ENCODE data around the gene ZNF639.
A peak's percentile ranks its signal among the peaks of the same experiment; 100 is the strongest.
"Not testable (repeated sequence)": the region's sequence is repeated elsewhere in the genome, so short reads cannot be mapped to it uniquely, and the experiment has no call there.

ZNF639 gene, protein sequence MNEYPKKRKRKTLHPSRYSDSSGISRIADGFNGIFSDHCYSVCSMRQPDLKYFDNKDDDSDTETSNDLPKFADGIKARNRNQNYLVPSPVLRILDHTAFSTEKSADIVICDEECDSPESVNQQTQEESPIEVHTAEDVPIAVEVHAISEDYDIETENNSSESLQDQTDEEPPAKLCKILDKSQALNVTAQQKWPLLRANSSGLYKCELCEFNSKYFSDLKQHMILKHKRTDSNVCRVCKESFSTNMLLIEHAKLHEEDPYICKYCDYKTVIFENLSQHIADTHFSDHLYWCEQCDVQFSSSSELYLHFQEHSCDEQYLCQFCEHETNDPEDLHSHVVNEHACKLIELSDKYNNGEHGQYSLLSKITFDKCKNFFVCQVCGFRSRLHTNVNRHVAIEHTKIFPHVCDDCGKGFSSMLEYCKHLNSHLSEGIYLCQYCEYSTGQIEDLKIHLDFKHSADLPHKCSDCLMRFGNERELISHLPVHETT

DNA sequence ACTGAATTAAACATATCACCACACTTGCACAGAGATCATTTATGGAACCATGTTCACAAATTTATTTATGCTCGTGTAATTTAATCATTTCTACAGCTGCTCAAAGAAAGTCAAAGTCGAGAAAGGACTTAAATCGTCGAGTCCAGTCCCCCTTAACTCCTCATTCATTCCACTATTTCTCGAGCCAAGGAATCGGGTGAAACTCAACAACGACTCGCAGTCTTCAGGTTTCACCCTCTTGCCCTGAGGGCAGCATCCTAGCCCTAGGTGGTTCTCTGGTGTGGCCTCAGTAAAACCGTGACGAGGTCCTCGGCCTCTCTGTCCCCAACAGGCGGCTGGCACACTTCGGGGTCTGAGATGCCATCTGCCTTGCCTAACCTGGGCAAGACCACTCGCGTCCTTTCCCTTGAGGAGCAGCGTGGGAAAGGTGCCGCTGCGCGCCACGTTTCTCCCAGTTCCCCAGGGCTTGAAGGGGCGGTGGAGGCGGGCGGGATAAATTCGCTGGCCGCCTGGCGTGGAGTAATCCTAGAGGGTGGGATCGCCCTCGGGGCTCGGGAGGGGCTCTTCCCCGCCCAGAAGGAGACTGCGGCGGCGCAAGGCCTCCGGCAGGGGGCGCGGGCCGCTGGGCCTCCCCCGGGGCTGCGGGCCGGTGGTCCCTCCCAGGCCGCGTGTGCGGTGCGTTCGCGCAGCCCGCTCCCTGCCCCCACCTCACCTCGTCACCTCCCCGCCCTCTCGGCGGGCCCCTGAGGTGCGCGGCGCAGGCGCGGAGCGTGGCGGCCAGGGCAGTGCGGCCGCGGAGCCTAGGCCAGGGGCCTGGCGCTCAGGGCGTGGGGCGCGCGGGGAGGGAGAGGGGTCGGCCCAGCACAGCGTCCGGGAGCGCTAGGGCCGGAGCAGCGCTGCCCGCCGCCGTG lies at the start of gene ZNF639:
Gene ZNF639 (plus strand): TSS at position 746 of the 911 bp plus-strand sequence. CDS start 5,263 bp downstream, outside the sequence.
- peak; percentile 81 to 82 for DNase-seq

DNA sequence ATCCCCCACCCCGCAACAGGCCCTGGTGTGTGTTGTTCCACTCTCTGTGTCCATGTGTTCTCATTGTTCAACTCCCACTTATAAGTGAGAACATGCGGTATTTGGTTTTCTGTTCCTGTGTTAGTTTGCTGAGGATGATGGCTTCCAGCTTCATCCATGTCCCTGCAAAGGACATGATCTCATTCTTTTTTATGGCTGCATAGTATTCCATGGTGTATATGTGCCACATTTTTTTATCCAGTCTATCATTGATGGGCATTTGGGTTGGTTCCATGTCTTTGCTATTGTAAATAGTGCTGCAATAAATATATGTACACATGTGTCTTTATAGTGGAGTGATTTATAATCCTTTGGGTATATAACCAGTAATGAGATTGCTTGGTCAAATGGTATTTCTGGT lies 48.4 kb upstream of the ZNF639 start:
- DNase-seq = not testable (repeated sequence)

DNA sequence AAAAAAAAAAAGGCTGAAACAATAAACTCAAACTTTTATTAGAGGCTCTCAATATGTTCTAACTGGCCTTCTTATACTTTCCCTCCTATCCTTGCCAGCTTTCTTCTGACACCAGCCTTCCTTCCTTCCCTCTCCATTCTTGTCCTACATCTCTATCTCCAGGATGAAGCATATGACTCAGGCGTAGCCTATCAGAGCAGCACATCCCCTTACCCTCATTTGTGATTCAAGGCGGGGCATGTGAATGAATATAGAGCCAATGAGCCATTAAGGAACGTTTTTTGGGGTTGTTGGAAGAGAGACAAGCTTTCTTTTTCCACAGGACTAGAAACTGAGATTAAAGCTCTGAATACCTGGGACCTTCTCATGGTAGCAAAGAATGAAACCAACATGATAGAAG lies 46.8 kb upstream of the ZNF639 start:
- no peak for DNase-seq

DNA sequence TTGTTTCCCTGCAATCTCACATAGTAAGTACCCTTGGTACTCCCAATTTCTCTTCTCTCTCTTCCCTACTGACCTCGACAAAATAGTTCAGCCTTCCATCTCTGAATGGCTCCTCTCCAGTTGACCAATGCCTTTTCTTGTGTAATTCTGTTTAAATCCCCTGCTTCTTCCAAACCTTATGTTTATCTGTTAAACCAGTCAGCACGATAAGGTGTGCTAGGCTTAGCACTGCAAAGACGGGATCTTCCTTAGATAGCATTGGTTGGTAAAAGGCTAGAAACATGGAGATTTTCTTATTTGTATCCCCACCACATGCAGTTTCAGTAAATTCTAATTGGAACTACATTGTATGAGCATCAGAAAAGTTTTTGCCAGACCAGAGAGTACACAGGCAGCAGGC lies 46.1 kb upstream of the ZNF639 start:
- no peak for DNase-seq

DNA sequence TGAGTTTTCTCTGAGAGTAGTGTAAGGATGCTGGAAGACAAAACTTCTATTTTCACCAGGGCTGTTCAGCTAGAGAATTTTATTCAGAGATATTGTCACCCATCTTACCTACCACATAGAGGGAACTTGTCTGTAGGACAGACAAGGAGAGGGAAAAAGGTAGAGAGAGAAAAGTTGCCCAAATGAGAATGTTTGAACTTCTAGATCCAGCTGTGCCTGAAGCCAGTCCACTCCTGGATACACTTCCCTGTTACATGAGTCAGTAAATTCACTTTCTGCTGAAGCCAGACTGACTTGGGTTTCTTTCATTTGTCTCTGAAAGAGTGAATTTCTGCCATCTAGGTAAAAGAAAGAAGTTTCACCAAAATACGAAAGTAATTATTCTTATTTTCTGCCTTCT lies 44.7 kb upstream of the ZNF639 start:
- DNase-seq = no peak

DNA sequence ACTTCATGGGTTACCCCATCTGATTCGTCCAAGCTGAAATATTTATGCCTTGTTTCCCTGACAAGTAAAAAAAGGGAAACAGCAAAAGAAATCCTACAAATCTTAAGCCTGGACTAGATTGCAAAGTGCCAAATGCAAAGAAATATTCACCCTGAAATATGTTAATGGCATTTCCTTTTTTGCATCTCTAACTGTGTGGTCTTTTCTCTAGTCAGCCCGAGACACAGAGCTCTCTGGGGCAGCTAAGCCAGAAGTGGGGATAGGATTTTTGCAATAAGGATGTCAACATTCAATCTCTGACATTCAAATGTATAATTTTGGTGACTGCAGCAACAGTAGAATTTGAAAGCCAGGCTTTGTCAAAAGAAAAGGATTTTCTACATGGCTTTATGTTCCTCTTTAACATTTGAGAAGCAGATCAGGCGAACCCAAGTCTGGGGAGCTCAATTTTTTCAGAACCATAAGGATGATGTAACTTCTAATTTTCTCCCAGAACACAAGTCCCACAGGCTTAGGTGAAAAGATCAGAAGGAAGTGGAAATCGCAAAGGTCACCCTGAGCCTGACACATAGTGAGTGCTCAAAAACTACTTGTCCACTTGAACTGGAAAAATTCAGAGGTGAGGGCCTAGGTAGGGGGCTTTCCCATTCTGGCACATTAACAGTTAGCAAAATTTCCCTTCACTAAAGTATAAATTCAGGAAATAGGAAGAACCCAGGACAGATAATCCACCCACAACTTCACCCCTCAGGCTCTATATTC lies 43.7 kb upstream of the ZNF639 start:
- DNase-seq = no peak

DNA sequence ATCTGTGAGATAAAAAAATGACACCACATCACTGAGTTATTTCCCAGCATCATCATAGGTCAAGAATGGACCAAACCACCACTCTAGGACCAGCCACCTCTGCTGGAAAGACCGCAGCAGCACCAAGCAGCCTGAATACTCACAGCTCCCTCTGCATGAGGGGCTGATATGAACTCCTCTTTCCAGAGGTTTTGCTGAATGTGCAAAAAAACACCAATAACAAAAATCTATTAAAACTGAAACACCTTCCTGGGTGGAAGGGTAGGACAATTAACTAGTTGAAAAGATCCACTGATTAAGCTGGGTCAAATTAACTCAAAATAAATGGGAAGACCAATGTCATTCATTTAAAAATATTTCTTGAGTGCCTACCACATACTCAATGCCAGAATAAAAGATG lies 43.0 kb upstream of the ZNF639 start:
- no peak for DNase-seq

DNA sequence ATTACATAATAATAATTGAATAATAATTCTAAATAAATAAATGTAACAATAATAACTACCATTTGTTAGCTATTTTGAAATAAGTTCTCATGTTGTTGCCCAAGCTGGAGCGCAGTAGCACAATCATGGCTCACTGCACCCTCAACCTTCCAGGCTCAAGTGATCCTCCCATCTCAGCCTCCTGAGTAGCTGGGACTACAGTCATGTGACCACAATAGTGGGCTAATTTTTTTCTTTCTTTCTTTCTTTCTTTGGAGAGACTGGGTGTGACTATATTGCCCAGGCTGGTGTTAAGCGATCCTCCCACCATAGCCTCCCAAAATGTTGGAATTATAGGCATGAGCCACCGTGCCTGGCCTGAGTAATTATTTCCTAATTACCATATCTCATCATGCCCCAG lies 41.0 kb upstream of the ZNF639 start:
- no peak for DNase-seq

DNA sequence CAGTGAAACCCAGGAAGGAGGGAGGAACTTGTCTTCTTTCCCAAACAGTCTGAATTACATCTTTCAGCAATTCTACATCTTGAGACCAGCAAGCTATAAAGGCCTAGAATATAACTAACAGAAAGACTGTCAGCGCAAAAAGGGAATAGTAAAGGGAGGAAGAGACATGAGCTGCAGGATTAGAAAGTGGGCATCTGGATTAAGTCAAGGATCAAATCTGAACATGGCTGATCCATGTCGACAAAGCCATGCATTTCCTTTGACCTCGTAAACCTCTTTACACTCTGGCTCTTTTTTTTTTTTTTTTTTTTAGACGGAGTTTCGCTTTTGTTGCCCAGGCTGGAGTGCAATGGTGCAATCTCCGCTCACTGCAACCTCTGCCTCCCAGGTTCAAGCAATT lies 36.5 kb upstream of the ZNF639 start:
- DNase-seq = no peak

DNA sequence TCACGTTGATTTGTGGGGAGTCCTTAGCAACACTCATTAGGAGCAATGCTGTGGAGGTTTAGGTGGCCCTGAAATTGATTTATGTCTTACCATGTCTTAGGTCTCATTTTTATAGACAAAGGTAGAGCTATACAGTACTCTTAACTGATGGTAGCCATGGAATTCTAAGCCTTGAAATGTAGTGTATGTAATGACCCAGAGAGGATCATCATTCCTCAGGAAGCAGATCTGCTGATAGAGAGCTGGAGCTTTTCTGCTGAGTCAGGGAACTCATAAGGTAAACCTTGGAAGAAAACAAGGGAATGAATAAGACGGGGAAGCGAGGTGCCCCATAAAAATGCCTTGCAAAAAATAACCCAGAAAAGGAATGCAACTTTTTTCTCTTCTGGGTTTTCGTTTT lies 34.0 kb upstream of the ZNF639 start:
- DNase-seq = no peak

DNA sequence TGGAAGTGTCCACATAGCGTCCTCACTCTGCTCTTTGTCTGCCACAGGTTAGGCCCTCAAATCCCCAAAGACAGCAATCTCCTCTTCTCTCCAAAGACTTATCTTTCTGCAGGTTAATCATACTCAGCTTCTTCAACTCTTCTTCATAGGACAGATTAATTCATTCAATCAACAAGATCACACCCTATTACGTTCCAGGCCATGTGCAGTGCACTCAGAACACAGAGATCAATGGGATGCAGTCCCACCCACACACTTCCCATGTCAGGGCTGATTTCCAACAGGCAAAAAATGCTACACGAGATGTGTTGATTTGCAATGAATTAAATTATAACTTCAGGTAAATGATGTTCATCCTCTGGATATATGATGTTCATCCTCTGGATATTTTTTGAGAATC lies 33.5 kb upstream of the ZNF639 start:
- no peak for DNase-seq

DNA sequence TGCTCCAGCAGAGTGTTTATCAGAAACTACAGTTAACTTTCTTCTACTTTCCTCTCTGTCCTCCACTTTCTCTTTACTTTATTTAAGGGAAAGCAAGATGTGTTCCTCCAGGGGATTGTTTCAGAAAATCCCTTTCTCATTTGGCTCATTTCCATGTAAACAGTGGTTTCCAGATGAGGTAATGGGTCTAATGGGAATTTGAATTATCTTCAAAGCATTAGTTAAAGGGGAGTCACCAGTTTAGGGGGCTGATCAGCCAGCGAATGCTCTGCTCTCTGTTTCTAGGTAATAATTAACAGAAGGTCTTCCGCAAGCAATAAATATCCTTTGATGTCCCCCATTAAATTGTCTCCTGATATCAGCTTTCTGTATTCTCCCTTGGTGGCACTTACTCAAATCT lies 30.4 kb upstream of the ZNF639 start:
- no peak for DNase-seq

DNA sequence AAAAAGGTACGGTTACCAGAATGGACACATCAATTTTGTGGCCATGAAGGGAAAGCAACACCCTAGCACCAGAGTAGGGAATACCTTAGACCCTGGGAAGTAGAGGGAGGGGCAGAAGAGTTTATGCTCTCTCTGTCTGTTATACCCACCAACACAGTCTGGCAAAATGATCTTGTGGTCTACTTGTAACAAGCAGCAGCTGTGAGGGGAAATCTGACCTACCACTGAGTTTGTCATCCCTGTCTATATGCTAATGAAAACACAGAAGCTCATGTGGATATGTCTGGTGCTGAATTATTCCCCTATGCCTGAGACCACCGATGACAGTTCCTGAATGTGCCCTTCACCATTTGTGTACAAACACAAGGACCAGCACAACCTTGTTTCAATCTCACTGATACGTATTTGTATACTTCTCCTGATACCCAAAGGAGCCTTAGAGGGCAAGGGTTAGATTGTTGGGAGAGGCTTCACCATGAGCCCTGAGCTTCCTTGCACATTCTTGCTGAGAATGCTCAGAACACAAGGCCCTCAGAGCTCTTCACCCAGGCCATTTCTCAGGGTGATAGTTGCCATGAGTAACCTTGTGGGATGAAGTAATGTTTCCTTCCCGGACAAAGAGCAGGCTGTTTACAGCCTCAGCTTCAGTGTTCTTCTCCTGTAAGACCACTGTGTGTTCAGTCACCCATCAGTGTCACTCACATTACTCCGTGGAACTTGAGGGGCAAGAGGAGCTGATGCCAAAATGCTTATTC lies 24.7 kb upstream of the ZNF639 start:
- no peak for DNase-seq

DNA sequence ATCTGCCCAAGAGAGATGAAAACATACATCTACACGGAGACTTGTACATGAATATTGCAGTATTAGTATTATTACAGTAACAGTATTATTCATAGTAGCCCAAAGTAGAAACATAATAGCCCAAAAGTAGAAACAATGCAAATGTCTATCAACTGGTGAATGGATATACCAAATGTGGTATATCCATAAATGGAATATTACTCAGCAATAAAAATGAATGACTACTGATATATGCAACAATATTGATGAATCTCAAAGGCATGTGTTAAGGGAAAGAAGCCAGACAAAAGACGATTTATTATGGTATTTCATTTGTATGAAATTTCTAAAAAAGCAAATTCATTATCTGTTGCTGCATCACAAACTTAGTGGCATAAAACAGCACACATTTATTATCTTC lies 23.5 kb upstream of the ZNF639 start:
- DNase-seq = no peak

DNA sequence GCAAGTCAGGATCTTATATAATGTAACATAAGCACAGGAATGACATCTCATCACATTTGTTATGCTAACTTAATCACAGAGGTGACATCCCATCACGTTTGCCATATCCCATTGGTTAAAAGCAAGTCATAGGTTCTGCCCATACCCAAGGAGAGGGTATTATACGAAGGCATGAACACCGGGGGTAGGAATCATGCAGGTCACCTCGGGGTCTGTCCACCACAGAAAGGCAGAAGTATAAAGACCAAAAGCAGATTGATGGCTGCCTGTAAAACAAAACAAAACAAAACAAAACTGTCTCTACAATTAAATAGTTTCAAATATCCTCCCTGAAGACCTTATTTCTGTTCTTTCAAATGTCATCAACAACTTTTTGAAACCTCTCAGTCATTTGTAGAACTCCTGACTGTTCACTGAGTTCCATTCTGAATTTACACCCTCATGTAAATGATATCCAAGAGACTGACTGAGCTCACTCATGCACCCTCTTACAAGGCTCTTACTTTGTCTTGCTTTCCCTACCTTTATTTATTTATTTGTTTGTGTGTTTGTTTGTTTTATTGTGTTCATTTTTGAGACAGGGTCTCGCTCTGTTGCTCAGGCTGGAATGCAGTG lies 22.7 kb upstream of the ZNF639 start:
- DNase-seq = no peak

DNA sequence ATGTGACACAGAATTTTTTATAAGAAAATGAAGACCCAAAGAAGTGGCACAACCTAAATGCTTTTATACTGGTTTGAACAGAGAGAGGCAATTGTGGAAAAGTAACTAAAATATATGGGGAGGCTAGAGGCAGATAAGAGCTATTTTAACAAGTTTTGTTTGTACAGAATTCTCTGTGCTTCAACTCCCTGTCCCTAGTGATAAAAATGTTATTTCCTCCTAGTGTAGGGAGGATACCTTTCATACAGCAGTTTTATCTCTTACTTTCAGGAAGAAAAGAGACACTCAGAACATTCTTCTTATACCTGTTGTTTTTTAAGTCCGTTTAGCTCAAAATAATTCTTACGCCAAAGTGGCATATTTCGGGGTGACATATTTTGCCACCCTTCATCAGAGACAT lies 21.2 kb upstream of the ZNF639 start:
- no peak for DNase-seq

DNA sequence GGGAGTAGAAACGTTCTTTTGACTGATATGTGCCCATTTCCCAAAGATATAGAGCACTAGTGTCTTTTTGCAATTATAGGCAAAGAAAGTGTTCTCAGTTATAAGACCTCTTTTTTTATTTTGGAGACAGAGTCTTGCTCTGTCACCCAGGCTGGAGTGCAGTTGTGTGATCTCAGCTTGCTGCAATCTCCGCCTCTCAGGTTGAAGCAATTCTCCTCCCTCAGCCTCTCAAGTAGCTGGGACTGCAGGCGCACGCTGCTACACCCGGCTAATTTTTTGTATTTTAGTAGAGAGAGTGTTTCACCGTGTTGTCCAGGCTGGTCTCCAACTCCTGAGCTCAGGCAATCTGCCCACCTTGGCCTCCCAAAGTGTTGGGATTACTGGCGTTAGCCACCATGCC lies 20.7 kb upstream of the ZNF639 start:
- no peak for DNase-seq

DNA sequence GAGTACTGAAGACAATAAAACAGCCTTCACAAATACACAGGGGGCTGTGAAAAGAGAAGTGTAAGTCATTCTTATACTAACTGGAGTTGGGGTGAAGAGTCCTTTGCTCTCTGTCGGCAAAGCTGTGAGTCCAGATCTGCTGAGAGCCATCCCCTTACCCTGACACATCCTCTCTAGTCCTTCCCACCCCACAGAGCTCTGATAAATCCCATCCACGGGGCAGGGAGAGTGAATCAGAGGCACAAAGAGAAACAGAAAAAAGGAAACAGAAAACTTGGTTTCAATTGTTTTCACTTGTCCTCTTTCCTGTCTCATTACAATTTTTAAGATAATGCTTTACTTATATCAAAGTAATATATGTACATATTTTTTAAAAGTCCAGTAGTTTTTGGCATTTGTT lies 18.2 kb upstream of the ZNF639 start:
- DNase-seq = no peak

DNA sequence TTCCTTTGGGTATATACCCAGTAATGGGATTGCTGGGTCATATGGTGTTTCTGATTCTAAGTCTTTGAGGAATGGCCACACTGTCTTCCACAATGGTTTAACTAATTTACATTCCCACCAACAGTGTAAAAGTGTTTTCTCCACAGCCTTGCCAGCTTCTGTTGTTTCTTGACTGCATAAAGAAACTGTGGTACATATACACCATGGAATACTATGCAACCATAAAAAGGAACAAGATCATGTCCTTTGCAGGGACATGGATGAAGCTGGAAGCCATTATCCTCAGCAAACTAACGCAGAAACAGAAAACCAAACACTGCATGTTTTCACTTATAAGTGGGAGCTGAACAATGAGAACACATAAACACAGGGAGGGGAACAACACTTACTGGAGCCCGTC lies 15.5 kb upstream of the ZNF639 start:
- DNase-seq = not testable (repeated sequence)

DNA sequence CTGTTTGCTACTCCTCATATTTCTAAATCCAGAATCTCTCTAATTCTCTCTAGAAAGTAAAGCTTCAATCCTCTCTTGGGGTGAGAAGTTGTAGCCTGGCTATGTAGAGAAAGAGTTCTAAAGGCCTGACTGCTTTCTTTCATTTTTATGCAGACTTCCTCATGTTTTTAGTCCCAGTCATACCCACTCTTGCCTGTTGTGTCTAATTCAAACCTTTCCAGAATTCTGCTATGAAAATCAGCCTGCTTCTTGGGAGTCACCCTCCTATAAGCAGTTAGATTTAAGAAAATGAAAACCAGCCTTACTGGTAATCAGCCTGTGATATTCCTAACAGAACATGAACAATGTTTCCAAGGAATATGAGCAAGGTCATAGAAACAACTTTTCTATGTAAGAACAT lies 14.8 kb upstream of the ZNF639 start:
- no peak for DNase-seq

DNA sequence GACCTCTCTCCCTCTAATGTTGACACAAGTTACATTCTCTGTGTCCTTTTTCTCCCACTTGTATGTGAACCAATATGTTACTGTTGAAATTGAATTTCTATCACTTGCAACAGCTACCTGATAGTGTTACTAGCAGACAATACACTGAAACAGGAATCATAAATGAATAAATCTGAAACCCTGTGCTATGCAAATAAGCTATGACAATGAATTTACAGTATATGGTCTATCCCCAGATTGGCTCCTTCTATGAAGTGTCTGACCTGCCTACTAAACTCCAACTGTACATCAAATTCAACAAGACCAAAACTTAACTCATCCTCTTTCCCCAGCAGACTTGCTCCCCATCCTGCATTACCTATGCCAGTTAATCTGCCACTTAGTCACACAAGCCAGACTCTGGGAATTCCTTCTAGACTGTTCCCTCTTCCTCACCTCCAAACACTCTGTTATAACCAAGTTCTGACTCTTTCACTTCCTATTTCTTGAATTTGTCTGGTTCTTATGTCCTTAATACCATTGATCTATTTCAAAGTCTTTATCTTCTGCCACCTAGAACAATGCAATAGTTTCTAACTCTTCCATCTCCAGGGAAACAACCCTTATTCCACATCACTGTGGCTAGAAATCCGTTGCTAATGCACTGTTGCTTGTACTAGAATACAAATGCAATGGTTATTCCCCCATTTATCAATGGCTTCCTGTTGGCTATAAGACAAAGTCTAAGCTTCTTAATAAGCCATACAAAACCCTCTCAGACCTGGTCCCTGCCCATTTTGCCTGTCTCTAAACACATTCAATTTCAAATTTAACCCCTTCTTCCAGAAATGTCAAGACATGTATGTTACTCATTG lies 13.4 kb upstream of the ZNF639 start:
- no peak for DNase-seq

All from activated CD4-positive, alpha-beta T cell treated with anti-CD3 and anti-CD28 coated beads, Interleukin-2, amount 50 U/mL, for 48 hours (primary cell).